WERI-Rb-1 (cell line): ENCODE data around the gene HIVEP1.

Experiments
- DNase-seq: peaks from one replicate; pipeline ENCODE4 v3.0.0-alpha.2; 2020
- H3K27ac ChIP-seq: fragments of 250-450 bp; sonication (Bioruptor Pico); 2 replicates; pipeline ENCODE4 v1.5.1; 2020; ENCODE audit warnings: mild to moderate bottlenecking, moderate library complexity
- H3K27me3 ChIP-seq: fragments of 250-450 bp; sonication (Bioruptor Pico); 2 replicates; pipeline ENCODE4 v1.5.1; 2021; ENCODE audit warnings: mild to moderate bottlenecking, low read depth, moderate library complexity; ENCODE audit not compliant: insufficient read depth, severe bottlenecking
- H3K36me3 ChIP-seq: fragments of 250-450 bp; sonication (Bioruptor Pico); 2 replicates; pipeline ENCODE4 v1.5.1; 2020; ENCODE audit warnings: mild to moderate bottlenecking, moderate library complexity
- H3K4me3 ChIP-seq: 2 replicates; pipeline ENCODE4 v1.5.1; 2011; ENCODE audit warnings: low read depth, mild to moderate bottlenecking, control low read depth, low read length
- H3K9me3 ChIP-seq: fragments of 250-450 bp; sonication (Bioruptor Pico); 2 replicates; pipeline ENCODE4 v1.5.1; 2021; ENCODE audit warnings: mild to moderate bottlenecking, moderate library complexity; ENCODE audit not compliant: severe bottlenecking
- TF ChIP-seq, protein P1 (sequence below): IDR thresholded peaks from 2 replicates; pipeline ENCODE4 v1.5.1; 2011; ENCODE audit warnings: low read depth, mild to moderate bottlenecking, control low read depth, inconsistent platforms, low read length

HIVEP1 gene

DNA sequence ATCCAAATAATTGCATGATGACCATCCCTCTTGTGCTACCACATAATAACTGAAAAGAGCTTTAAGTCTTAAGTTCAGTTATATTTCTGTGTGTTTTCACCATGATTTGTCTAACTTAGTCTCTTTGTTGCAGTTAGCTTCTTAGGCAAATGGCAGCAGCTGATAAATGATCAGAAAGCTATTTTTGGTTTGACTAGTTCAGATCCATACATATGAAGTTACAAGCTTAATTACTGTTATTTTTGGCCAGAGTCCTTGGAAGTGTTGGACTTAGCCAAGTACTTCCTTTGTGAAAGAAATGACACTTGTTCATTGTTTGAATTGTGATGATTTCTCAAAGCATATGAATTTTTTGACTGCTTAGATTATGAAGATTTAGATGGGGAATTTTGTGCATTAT, 54.2 kb downstream of the HIVEP1 start:
- no peak for DNase-seq
- Histone ChIP-seq H3K27me3 (no peaks in the 10 kb centered on the region), H3K4me3 (no peak overlapping the region), H3K9me3 (no peaks in the 10 kb centered on the region), H3K27ac (no peak overlapping the region), H3K36me3 (no peaks in the 10 kb centered on the region)
- TF ChIP-seq, protein P1, sequence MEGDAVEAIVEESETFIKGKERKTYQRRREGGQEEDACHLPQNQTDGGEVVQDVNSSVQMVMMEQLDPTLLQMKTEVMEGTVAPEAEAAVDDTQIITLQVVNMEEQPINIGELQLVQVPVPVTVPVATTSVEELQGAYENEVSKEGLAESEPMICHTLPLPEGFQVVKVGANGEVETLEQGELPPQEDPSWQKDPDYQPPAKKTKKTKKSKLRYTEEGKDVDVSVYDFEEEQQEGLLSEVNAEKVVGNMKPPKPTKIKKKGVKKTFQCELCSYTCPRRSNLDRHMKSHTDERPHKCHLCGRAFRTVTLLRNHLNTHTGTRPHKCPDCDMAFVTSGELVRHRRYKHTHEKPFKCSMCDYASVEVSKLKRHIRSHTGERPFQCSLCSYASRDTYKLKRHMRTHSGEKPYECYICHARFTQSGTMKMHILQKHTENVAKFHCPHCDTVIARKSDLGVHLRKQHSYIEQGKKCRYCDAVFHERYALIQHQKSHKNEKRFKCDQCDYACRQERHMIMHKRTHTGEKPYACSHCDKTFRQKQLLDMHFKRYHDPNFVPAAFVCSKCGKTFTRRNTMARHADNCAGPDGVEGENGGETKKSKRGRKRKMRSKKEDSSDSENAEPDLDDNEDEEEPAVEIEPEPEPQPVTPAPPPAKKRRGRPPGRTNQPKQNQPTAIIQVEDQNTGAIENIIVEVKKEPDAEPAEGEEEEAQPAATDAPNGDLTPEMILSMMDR: no peak

DNA sequence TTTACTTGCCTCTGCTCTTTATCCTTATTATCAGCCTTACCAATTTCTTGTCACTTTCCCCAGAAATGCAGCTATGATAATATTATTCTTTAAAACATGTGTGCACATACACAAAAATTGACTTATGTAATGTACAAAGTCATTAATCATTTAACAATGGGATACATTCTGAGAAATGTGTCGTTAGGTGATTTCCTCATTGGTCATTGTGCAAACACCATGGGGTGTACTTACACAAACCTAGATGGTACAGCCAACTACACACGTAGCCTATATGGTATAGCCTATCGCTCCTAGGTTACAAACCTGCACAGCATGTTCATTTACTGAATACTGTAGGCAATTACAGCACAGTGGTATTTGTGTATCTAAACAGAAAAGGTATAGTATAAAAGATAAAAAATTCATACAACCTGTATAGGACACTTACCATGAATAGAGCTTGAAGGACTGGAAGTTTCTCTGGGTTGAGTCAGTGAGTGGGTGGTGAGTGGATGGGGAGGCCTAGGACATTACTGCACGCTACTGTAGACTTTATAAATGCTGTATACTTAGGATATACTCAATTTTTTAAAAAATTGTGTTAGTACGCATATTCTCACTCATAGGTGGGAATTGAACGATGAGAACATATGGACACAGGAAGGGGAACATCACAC, 56.9 kb downstream of the HIVEP1 start:
- H3K27me3 ChIP-seq: no peaks in the 10 kb centered on the region
- no peaks in the 10 kb centered on the region for H3K36me3 ChIP-seq
- DNase-seq: no peak
- no peak overlapping the region for H3K4me3 ChIP-seq
- no peak overlapping the region for H3K27ac ChIP-seq
- TF ChIP-seq, protein P1: no peak
- H3K9me3 ChIP-seq: no peaks in the 10 kb centered on the region

DNA sequence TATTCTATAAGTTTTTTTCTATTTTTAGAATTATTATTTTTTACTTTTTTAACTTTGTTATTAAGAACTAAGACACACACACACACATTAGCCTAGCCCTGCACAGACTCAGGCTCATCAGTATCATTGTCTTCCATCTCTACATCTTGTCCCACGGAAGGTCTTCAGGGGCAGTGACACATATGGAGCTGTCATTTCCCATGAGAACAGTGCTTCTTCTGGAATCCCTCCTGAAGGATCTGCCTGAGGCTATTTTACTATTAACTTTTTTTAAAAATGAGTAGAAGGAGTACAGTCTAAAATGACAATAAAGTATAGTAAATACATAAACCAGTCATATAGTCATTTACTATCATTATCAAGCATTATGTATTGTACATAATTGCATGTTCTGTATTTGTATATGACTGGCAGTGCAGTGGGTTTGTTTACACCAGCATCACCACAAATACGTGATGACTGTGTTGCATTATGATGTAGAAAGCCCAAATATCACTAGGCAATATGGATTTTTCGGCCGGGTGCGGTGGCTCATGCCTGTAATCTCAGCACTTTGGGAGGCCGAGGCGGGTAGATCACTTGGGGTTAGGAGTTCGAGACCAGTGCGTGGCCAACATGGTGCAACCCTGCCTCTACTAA, 57.9 kb downstream of the HIVEP1 start:
- Histone ChIP-seq H3K4me3 (no peak overlapping the region), H3K27ac (no peak overlapping the region), H3K27me3 (no peaks in the 10 kb centered on the region), H3K36me3 (no peaks in the 10 kb centered on the region), H3K9me3 (no peaks in the 10 kb centered on the region)
- DNase-seq: no peak
- TF ChIP-seq, protein P1: no peak

DNA sequence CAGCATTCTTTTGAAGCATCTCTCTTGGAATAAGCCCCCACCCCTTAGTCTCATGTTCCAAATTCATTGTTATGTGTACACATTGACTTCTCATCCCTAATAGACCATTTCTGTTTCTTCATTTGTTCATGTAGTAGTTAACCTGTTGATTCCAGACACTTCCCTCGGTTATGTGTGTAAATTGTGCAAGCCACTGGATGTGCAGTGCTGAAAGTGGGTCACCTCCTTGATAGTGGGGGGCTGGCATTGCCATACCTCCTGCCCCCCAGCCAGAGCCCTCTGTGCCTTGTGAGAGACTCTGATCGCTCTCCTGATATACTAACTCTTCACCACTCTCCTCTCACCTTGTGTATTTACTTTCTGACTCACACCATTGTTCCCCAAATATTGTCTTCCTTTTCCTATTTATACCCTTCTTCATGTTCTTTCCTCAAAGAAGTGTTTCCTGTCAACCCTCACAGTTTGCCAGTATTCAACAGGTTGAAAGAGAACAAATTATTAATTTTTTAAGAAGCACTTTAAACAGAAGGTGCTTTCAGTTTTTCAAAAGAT, 59.0 kb downstream of the HIVEP1 start:
- DNase-seq: no peak
- Histone ChIP-seq H3K9me3 (no peaks in the 10 kb centered on the region), H3K27me3 (no peaks in the 10 kb centered on the region), H3K4me3 (no peak overlapping the region), H3K27ac (no peak overlapping the region), H3K36me3 (no peaks in the 10 kb centered on the region)
- TF ChIP-seq, protein P1: no peak

DNA sequence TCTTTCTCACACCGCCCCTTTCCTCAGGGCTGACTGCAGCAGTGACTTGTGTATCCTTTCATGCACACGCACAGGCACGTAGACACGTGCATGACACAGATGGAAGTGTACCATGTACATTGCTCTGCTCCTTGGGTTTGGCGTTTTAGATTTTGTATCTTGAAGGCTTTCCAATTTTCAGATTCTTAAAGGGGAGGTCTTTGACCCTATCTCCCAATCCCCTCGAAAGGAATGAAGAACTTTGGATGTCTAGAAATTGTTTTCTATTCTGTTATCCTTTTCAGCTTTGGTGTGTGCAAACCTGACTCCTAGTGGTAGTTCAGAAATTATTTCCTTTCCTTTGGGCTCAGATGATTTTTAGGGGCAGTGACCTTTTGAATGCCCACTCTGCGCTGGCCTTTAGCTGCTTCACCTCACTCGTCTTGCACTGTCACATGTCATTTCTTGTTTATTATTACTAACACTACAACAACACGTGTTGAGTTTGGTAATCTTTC, 63.0 kb downstream of the HIVEP1 start:
- DNase-seq: no peak
- Histone ChIP-seq H3K9me3 (no peaks in the 10 kb centered on the region), H3K36me3 (no peaks in the 10 kb centered on the region), H3K4me3 (no peak overlapping the region), H3K27ac (no peak overlapping the region), H3K27me3 (no peaks in the 10 kb centered on the region)
- TF ChIP-seq, protein P1: peak; percentile 33; the same call in 1 of the 2 replicates
